Nephron progenitor cell (in vitro differentiated cells): Measurements from ENCODE around the gene LRP6.
A peak's percentile ranks its signal among the peaks of the same experiment; 100 is the strongest.

Experiments used
- DNase-seq: peaks from one replicate; pipeline ENCODE4 v3.0.0; 2021
- H3K27ac Mint-ChIP-seq: 2 replicates; pipeline ENCODE4 v1.8.0; 2021; ENCODE audit warnings: mild to moderate bottlenecking, moderate library complexity, mixed read lengths
- H3K27me3 Mint-ChIP-seq: 2 replicates; pipeline ENCODE4 v1.8.0; 2021; ENCODE audit warnings: mild to moderate bottlenecking, low read depth, mixed read lengths; ENCODE audit not compliant: poor library complexity
- H3K36me3 Mint-ChIP-seq: 2 replicates; pipeline ENCODE4 v1.8.0; 2021; ENCODE audit warnings: low read depth, mixed read lengths
- H3K4me1 Mint-ChIP-seq: 2 replicates; pipeline ENCODE4 v1.8.0; 2021; ENCODE audit warnings: mixed read lengths
- H3K4me3 Mint-ChIP-seq: 2 replicates; pipeline ENCODE4 v1.8.0; 2021; ENCODE audit warnings: mild to moderate bottlenecking, moderate library complexity, mixed read lengths
- H3K9me3 Mint-ChIP-seq: 2 replicates; pipeline ENCODE4 v1.8.0; 2021; ENCODE audit warnings: mild to moderate bottlenecking, moderate library complexity, mixed read lengths
- CTCF ChIP-seq: fragments of 200-600 bp; sonication (generic); IDR thresholded peaks from 2 replicates; pipeline ENCODE4 v1.5.0; 2021; ENCODE audit warnings: antibody characterized with exemption

The LRP6 gene

GRCh38 chr12:12180575-12180974, 86.3 kb downstream of the LRP6 start:
- Mint-ChIP-seq H3K9me3 (no peaks in the 10 kb centered on the region), H3K27me3 (no peaks in the 10 kb centered on the region), H3K4me1 (peaks cover 41% of the 10 kb centered on the region), H3K27ac (no peak overlapping the region), H3K4me3 (no peak overlapping the region), H3K36me3 (peaks cover 63% of the 10 kb centered on the region)
- no peak for TF ChIP-seq CTCF
- DNase-seq: no peak

GRCh38 chr12:12180136-12180535, 86.7 kb downstream of the LRP6 start:
- TF ChIP-seq CTCF: no peak
- Mint-ChIP-seq H3K27ac (no peak overlapping the region), H3K9me3 (no peaks in the 10 kb centered on the region), H3K27me3 (no peaks in the 10 kb centered on the region), H3K4me1 (peaks cover 37% of the 10 kb centered on the region), H3K36me3 (peaks cover 58% of the 10 kb centered on the region), H3K4me3 (no peak overlapping the region)
- DNase-seq: no peak

GRCh38 chr12:12178559-12178958, 88.3 kb downstream of the LRP6 start:
- DNase-seq: no peak
- TF ChIP-seq CTCF: no peak
- no peak overlapping the region for H3K4me3 Mint-ChIP-seq
- peaks cover 22% of the 10 kb centered on the region for H3K4me1 Mint-ChIP-seq
- no peaks in the 10 kb centered on the region for H3K9me3 Mint-ChIP-seq
- H3K36me3 Mint-ChIP-seq: peaks cover 56% of the 10 kb centered on the region
- no peak overlapping the region for H3K27ac Mint-ChIP-seq
- no peaks in the 10 kb centered on the region for H3K27me3 Mint-ChIP-seq

- no peak for DNase-seq
- TF ChIP-seq CTCF: no peak
- H3K36me3 Mint-ChIP-seq: peaks cover 63% of the 10 kb centered on the region
- H3K4me1 Mint-ChIP-seq: peaks cover 1% of the 10 kb centered on the region
- H3K27me3 Mint-ChIP-seq: no peaks in the 10 kb centered on the region
- H3K27ac Mint-ChIP-seq: no peak overlapping the region
- H3K4me3 Mint-ChIP-seq: no peak overlapping the region
- H3K9me3 Mint-ChIP-seq: no peaks in the 10 kb centered on the region
These were observed 90.4 kb downstream of the LRP6 start for GRCh38 chr12:12176402-12176801.

GRCh38 chr12:12171991-12172511, 94.8 kb downstream of the LRP6 start:
- no peak for DNase-seq
- TF ChIP-seq CTCF: no peak
- H3K4me3 Mint-ChIP-seq: no peak overlapping the region
- H3K4me1 Mint-ChIP-seq: peaks cover 7% of the 10 kb centered on the region
- no peaks in the 10 kb centered on the region for H3K9me3 Mint-ChIP-seq
- no peaks in the 10 kb centered on the region for H3K27me3 Mint-ChIP-seq
- peaks cover 55% of the 10 kb centered on the region for H3K36me3 Mint-ChIP-seq
- H3K27ac Mint-ChIP-seq: no peak overlapping the region

GRCh38 chr12:12167847-12168246, 99.0 kb downstream of the LRP6 start:
- Mint-ChIP-seq H3K9me3 (no peaks in the 10 kb centered on the region), H3K27me3 (no peaks in the 10 kb centered on the region), H3K27ac (peak overlapping the region; percentile 85), H3K4me1 (peaks cover 7% of the 10 kb centered on the region), H3K4me3 (no peak overlapping the region), H3K36me3 (peaks cover 66% of the 10 kb centered on the region)
- DNase-seq: no peak
- TF ChIP-seq CTCF: no peak
